HEK293T (cell line): ENCODE data around the gene TEDC1.

Source experiments
- CTCF ChIA-PET: fragments of 350-600 bp; formaldehyde crosslinking; extraction: SDS; loops from one replicate; lab custom pipeline; 2021; ENCODE audit warnings: antibody characterized with exemption, inconsistent platforms; lab: Yijun Ruan, JAX
- POLR2A ChIA-PET: fragments of 350-600 bp; formaldehyde crosslinking; extraction: SDS; loops from one replicate; lab custom pipeline; 2020; ENCODE audit warnings: antibody characterized with exemption, inconsistent platforms; lab: Yijun Ruan, JAX
- DNase-seq: peaks from one replicate; pipeline ENCODE4 v3.0.0; 2012; ENCODE audit warnings: mixed read lengths; ENCODE audit errors: extremely low spot score
- ARNT ChIP-seq: fragments of 450-650 bp; IDR thresholded peaks from 2 replicates; pipeline ENCODE4 v1.6.1; 2017; ENCODE audit warnings: mild to moderate bottlenecking
- BHLHE40 ChIP-seq: fragments of 450-650 bp; IDR thresholded peaks from 2 replicates; pipeline ENCODE4 v1.6.1; 2016; ENCODE audit warnings: mild to moderate bottlenecking, moderate library complexity, borderline replicate concordance
- CTBP1 ChIP-seq: fragments of 450-650 bp; IDR thresholded peaks from 2 replicates; pipeline ENCODE4 v1.6.1; 2016; ENCODE audit warnings: borderline replicate concordance
- ELF4 ChIP-seq: fragments of 450-650 bp; IDR thresholded peaks from 2 replicates; pipeline ENCODE4 v1.6.1; 2017; ENCODE audit warnings: antibody characterized with exemption
- FOXA1 ChIP-seq: fragments of 450-650 bp; IDR thresholded peaks from 2 replicates; pipeline ENCODE4 v1.6.1; 2016; ENCODE audit warnings: mild to moderate bottlenecking
- FOXK2 ChIP-seq: fragments of 450-650 bp; IDR thresholded peaks from 2 replicates; pipeline ENCODE4 v1.6.1; 2016; ENCODE audit warnings: mild to moderate bottlenecking
- FOXM1 ChIP-seq: fragments of 450-650 bp; IDR thresholded peaks from 2 replicates; pipeline ENCODE4 v1.6.1; 2017; ENCODE audit warnings: mild to moderate bottlenecking, borderline replicate concordance
- HDGF ChIP-seq: fragments of 450-650 bp; IDR thresholded peaks from 2 replicates; pipeline ENCODE4 v1.6.1; 2017; ENCODE audit warnings: antibody characterized with exemption, borderline replicate concordance
- L3MBTL2 ChIP-seq: fragments of 450-650 bp; conservative IDR thresholded peaks from 2 replicates; pipeline ENCODE4 v1.6.1; 2016; ENCODE audit warnings: mild to moderate bottlenecking
- LEF1 ChIP-seq: fragments of 450-650 bp; IDR thresholded peaks from 2 replicates; pipeline ENCODE4 v1.6.1; 2017; ENCODE audit warnings: mild to moderate bottlenecking, borderline replicate concordance
- NFRKB ChIP-seq: fragments of 450-650 bp; IDR thresholded peaks from 2 replicates; pipeline ENCODE4 v1.6.1; 2016; ENCODE audit warnings: mild to moderate bottlenecking, moderate library complexity
- SP1 ChIP-seq: fragments of 450-650 bp; IDR thresholded peaks from 2 replicates; pipeline ENCODE4 v1.6.1; 2017
- SUZ12 ChIP-seq: fragments of 450-650 bp; IDR thresholded peaks from 2 replicates; pipeline ENCODE4 v1.6.1; 2016; ENCODE audit warnings: mild to moderate bottlenecking
- TARDBP ChIP-seq: fragments of 450-650 bp; IDR thresholded peaks from 2 replicates; pipeline ENCODE4 v1.6.1; 2016
- ZNF384 ChIP-seq: fragments of 450-650 bp; IDR thresholded peaks from 2 replicates; pipeline ENCODE4 v1.6.1; 2016
- TF ChIP-seq, protein P1 (sequence below): fragments of 450-650 bp; IDR thresholded peaks from 2 replicates; pipeline ENCODE4 v1.6.1; 2016

Gene TEDC1

DNA sequence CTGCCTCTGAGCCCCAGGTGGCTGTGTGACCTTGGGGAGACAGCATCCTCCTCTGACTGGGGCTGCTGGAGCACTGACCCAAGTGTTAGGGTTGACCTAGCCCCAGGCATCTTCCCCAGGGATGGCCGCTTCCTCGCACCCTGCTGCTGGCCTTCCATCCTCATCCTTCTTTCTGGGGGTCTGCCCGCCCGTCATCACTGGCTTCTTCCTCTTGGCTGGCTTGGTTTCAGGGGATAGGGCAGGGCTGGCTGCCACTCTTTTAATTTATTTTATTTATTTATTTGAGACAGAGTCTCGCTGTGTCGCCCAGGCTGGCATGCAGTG is 3.5 kb downstream of the TEDC1 start:
- CTCF ChIA-PET, result no interaction called here
- TF ChIP-seq ZNF384 (no peak), NFRKB (no peak), LEF1 (no peak), CTBP1 (no peak), SP1 (no peak), ELF4 (no peak), FOXA1 (no peak), BHLHE40 (no peak), FOXM1 (no peak), FOXK2 (no peak), ARNT (no peak), TARDBP (no peak), SUZ12 (no peak), HDGF (no peak), L3MBTL2 (no peak)
- TF ChIP-seq, protein P1, sequence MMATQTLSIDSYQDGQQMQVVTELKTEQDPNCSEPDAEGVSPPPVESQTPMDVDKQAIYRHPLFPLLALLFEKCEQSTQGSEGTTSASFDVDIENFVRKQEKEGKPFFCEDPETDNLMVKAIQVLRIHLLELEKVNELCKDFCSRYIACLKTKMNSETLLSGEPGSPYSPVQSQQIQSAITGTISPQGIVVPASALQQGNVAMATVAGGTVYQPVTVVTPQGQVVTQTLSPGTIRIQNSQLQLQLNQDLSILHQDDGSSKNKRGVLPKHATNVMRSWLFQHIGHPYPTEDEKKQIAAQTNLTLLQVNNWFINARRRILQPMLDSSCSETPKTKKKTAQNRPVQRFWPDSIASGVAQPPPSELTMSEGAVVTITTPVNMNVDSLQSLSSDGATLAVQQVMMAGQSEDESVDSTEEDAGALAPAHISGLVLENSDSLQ, result no peak
- POLR2A ChIA-PET, result no interaction called here

DNA sequence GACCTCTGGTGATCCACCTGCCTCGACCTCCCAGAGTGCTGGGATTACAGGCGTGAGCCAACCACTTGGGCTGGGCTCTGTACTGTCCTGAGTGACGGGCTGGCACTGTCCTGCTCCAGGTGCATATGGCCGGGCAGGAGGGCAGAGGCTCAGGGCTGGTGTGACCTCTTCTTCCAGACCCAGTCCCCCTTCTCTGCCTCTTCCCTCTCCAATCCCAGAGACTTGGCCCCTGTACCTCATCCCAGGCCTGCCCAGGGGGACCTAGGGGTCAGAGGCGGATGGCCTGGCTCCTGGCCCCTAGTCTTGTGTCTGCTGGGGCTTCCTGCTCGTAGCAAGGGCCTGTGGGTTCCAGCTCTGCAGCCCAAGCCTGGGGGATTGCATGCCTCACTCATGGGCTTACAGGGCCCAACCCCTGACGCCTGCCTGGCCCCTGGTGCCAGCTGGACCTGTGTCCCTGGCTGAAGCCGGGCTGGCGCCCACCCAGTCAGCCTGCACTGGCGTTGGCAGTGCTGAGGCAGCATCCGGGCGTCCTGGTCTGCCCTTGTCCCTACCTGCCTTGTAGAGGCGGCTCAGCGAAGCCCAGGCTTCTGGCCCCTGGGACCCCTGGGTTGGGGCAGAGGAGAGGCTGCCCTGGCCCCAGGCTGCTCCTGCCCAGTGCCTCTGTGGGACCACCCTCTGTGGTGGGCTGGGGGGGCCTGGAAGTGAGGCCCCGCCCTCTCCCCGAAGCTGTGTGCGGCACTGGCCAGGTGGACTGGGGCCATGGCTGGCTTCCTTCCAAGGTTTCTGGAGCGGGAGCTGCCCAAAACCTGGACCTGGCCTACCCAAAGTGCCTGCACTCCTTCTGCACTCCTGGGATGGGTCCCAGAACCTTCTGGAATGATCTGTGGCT is 4.3 kb downstream of the TEDC1 start:
- DNase-seq, result no peak
- ChIA-PET CTCF (no interaction called here), POLR2A (no interaction called here)
- TF ChIP-seq TARDBP, result no peak

More for the DNA sequence above, 3.5 kb downstream of the TEDC1 start:
- no peak for DNase-seq

DNA sequence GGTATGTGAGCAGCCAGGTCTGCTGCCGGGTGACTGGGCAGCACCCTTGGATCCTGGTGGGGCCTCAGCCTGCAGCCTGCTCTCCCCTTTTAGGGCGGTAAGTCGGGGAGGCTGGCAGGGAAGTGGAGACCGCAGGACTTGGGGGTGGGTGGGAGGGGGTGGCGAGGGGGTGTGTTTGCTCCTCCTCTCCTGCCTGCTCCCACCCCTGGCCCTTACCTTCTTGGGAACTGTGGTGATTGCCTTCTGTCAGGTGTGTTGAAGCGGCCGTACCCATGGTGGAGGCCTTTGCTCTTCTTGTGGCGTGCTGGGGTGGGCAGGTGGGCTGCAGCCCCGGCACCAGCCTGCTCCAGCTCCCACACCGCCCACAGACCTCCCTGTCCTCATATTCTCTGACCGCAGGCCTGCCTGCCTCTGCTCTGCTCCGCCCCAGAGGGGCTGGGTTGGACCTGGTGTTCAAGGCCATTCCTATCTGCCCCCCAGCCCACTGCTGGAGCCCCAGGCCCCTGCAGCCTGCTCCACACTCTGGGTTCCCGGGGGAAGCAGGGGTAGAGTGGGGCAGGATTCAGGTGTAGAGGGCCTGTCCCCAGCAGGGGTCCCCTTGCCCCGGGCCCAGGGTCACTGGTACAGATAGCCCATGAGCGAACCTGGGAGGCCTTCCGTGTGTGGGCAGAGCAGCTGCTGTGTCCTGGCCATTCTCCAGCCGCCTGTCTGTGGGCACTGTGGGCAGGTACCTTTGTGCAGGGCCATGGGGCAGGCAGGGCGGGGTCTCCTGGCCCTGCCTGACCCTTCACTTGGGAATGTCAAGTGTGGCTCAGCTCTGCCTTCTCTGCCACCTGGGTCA is 5.2 kb downstream of the TEDC1 start:
- ChIA-PET POLR2A (no interaction called here), CTCF (interaction anchor here (0.6 kb wide), 1 partner anchor 133 kb away, joined by 4 read pairs; no protein-coding TSS in a partner anchor)
- DNase-seq, result no peak
- no peak for TF ChIP-seq SP1
- TF ChIP-seq TARDBP, result no peak
- no peak for TF ChIP-seq ZNF384
- TF ChIP-seq HDGF, result no peak
- TF ChIP-seq, protein P1, result no peak
- TF ChIP-seq SUZ12, result no peak
- TF ChIP-seq FOXM1, result no peak
- TF ChIP-seq FOXA1, result no peak
- TF ChIP-seq ELF4, result no peak
- TF ChIP-seq NFRKB, result no peak
- TF ChIP-seq FOXK2, result no peak
- no peak for TF ChIP-seq L3MBTL2
- no peak for TF ChIP-seq ARNT
- no peak for TF ChIP-seq LEF1
- no peak for TF ChIP-seq CTBP1
- no peak for TF ChIP-seq BHLHE40

GRCh38 chr14:105496831-105497591 is 6.0 kb downstream of the TEDC1 start:
- ChIA-PET POLR2A (no interaction called here), CTCF (interaction anchor here (0.6 kb wide), 1 partner anchor 134 kb away, joined by 4 read pairs; no protein-coding TSS in a partner anchor)
- TF ChIP-seq, protein P1, result no peak
- TF ChIP-seq L3MBTL2, result no peak
- TF ChIP-seq ARNT, result no peak
- no peak for TF ChIP-seq NFRKB
- no peak for TF ChIP-seq HDGF
- TF ChIP-seq ZNF384, result no peak
- no peak for TF ChIP-seq FOXM1
- no peak for TF ChIP-seq BHLHE40
- TF ChIP-seq FOXA1, result no peak
- TF ChIP-seq CTBP1, result no peak
- no peak for TF ChIP-seq SUZ12
- no peak for TF ChIP-seq FOXK2
- TF ChIP-seq SP1, result no peak
- TF ChIP-seq ELF4, result no peak
- no peak for TF ChIP-seq TARDBP
- no peak for TF ChIP-seq LEF1
- DNase-seq, result no peak
